GM19351 (cell line): Measurements from ENCODE around the gene NDNF.
A peak's percentile ranks its signal among the peaks of the same experiment; 100 is the strongest.

ENCODE experiments used
- ATAC-seq: cut with Tn5 transposase; IDR thresholded peaks from one replicate; pipeline ENCODE4 v1.9.1; 2021; ENCODE audit warnings: mild to moderate bottlenecking, moderate library complexity; ENCODE audit not compliant: unreplicated experiment

The NDNF gene, protein sequence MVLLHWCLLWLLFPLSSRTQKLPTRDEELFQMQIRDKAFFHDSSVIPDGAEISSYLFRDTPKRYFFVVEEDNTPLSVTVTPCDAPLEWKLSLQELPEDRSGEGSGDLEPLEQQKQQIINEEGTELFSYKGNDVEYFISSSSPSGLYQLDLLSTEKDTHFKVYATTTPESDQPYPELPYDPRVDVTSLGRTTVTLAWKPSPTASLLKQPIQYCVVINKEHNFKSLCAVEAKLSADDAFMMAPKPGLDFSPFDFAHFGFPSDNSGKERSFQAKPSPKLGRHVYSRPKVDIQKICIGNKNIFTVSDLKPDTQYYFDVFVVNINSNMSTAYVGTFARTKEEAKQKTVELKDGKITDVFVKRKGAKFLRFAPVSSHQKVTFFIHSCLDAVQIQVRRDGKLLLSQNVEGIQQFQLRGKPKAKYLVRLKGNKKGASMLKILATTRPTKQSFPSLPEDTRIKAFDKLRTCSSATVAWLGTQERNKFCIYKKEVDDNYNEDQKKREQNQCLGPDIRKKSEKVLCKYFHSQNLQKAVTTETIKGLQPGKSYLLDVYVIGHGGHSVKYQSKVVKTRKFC

GRCh38 chr4:121072224-121073003, at the start of gene NDNF:
NDNF (minus strand) TSS chr4:121072535; CDS start chr4:121045837, 26,698 bp downstream.
- ATAC-seq = peak; percentile 64

DNA sequence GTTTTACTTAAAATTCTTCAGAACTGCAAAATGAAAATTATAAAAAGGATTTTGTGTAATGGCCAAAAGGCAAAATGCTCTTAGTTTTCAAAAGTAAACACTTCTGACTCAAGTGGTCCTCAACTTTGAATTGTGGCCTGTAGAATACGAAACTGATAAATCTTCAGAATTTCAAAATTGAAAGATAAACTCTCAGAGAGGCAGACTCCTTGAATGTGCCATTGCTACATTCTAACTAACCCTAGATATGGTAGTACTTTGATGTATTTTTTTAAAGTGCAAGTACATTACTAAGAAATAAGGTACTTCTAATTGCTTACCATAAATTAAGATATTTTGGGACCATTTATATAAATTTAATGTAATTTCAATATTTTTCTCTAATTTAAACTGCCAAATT, 47.4 kb upstream of the NDNF start:
- ATAC-seq = no peak

GRCh38 chr4:121118344-121118743, 46.0 kb upstream of the NDNF start:
- no peak for ATAC-seq

- ATAC-seq = peak; percentile 40
These were observed 42.4 kb upstream of the NDNF start for GRCh38 chr4:121114756-121115155.

DNA sequence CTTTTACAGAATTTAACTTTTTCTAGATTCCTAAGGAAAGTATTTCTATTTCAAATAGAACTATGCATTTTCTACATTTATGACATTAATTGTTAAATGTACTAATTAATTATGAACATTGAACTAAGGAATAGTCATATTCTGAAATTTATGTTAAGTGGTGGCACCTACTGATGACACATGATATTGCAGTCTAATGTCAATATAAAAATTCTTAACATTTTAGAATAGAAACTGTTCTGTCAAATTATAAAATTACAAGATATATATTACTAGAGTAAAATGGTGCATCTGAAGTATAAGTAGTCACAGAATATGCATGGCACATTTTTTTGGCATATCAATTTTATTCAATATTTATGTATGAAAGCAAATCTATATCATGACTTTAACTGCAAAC, 40.2 kb upstream of the NDNF start:
- peak; percentile 39 for ATAC-seq

- ATAC-seq = no peak
These were observed 36.2 kb upstream of the NDNF start for GRCh38 chr4:121108557-121108956.

DNA sequence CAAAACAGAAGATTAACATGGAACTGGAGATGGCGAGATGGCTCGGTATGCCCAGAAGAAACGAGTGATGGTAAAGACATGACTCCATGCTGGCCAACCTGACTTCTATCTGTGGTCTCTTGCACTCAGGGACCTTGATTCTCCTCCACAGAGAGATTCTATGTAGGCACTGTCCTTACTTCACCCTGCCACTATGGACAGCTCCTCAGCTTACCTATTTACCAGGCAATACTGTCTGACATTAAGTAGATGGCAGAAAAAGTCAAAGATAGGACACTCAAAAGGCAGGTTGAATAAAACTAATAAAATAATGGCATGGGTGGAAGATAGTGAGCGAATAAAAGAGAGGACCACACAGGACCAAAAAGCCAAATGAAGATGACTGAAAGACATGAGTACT, 35.2 kb upstream of the NDNF start:
- ATAC-seq = no peak

DNA sequence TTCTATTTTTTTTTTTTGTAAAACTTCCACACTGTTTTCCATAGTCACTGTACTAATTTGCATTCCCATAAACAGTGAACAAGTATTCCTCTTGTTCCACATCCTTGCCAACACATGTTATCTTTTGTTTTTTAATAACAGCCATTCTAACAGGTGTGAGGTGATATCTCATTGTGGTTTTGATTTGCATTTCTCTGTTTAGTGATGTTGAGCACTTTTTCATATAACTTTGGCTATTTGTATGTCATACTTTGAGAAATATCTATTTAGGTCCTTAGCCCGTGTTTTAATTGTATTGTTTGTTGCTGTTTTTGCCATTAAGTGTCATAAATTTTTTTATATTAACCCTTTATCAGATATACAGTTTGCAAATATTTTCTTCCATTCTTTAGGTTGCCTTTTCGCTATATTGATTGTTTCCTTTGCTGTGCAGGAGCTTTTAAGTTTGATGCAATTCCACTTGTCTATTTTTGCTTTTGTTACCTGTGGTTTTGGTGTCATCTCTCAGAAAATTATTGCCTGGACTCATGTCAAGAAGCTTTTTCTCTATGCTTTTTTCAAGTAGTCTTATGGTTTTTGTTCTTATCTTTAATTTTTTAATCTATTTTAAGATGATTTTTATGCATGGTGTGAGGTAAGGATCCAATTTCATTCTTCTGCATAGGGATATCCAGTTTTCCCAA, 27.9 kb upstream of the NDNF start:
- peak; percentile 45 for ATAC-seq

DNA sequence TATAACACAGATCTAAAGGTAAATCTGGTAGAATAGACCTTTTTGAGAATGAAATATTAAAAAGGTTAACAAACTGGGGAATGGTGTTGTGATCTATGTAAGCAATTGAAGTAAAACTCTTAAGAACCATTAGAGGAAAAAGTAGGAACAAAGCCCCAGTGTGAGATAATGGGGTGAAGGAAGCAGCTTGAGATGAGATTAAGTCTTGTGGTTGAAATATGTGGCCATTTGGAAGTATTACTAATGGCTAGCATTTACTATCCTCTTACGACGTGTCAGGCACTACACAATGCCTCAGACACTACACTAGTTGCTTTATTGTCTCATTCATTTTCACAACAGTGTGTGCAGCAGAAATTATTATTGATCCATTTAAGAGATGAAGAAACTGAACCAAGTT, 25.9 kb upstream of the NDNF start:
- no peak for ATAC-seq

GRCh38 chr4:121096629-121097028, 24.3 kb upstream of the NDNF start:
- no peak for ATAC-seq

DNA sequence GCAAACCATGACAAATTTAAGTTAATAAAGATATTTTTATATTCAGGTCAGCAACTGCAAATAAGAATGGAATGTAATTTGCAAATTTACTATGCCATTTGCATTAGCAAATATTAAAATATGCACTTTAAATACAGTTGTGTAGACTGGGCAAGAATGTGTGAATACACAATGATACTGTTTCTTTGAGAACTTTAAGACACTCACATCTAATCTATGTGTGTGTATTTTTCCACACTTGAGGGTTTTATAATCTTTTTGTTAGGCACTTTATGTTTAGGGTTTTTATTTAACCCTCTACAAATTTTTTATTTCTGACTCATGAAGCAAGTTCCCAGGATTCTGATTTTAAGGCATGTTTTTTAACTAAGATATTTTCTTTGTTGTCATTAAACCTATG, 23.9 kb upstream of the NDNF start:
- no peak for ATAC-seq

DNA sequence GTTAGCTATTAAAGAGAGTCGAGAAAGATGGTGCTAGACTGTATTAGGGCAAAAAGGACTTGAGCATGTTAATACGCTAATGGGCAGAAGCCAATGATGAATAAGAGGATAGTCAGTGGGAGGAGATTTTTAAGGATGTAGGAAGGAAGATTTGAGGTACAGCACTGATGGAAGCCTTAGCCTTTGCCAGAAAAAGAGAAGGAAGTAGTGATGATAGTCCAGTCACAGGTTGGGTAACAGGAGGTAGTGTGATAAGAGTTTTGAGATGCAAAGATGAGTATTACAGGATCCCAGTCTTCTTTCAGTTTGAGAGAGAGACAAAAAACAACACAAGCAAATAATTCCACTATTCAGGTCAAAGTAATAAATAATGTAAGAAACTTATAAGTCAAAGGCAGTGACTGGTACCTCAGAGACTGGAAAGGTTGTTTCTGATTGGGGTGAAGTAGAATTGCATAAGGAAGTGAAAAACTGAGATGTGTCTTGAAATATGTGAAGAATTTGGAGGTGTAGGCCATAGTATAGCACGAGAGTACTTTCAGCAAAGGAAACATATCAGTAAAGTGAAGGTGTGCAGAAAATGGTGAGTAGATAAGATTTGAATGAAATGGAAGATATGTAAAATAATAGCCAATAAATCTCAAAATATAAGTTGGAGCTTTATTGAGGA, 22.1 kb upstream of the NDNF start:
- peak; percentile 53 for ATAC-seq

GRCh38 chr4:121093261-121093660, 20.9 kb upstream of the NDNF start:
- ATAC-seq = no peak

DNA sequence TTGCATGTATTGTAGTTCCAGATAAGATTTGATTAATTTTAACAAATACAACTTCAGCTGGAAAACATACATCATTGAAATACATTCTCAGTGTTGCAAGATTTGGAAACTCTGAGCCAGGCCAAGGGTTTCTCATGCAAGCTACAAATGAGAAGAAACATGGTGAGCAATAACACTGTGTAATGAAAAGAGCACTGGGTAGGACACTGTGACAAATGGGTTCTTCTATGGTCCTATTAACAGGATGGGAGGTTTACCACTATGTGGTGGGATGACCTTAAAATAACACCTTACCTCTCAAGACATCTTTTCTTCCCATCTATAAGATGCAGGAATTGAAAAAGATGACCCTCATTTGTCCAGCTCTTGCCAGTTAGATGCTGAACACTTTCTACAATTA, 19.6 kb upstream of the NDNF start:
- no peak for ATAC-seq

- ATAC-seq = no peak
These were observed 16.5 kb upstream of the NDNF start for GRCh38 chr4:121088867-121089266.

DNA sequence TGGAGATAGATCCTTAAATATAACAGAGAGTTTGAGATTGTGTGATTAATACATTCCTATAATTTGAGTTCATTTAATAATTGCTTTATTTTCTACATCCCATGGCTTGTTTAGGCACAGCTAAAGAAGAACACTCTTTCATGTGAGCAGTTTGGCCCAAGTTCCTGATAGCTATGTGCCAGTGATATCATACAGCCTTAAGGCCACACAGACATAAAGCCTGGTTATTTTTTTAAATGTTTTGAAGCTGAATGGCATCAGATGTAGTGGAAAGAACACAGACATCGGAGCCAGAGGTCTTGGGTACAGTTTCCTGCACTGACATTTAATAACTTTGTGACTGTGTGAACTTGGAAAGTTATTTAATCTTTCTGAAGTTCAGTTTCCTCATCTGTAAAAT, 7.0 kb upstream of the NDNF start:
- no peak for ATAC-seq

GRCh38 chr4:121077496-121077895, 5.2 kb upstream of the NDNF start:
- no peak for ATAC-seq

DNA sequence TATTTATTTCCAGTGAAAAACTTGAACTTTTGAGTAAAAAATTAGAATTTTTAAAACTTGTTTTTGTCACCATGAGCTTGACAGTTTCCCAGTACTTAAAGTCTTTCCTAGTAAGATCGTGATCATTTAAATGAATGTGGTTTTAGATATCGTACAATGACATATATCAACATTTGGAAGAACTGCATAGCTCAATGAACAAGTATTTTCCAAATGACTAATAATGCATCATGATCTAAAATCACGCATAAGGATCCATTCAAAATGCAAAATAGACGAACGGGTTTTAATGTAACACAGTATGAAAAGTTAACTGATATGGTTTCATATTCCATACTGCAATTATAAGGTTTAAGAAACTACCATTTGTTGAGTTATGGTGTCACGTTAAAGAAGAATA, 4.1 kb upstream of the NDNF start:
- no peak for ATAC-seq

- no peak for ATAC-seq
These were observed 1.5 kb upstream of the NDNF start for GRCh38 chr4:121073672-121074381.

DNA sequence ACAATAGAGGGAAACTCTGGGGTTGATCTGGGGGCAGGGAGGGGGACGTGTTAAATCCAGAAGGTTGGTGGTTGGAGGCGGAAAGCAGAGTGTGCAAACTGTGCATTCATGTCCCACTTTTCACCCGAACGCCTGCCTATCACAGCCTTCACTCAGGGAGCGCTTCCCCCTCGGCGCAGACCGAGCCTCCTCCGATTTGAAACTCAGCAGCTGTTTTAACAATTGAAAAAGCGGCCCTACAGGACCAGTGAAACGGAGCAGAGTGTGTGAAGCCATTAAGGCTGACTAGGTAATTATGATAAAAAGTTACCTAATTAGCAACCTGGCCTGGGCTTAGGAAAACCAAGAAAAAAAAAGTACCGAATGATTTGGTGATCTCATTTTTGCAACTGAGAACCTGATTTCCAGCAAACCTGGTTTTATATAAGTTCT, 685 bp upstream of the NDNF start:
- peak; percentile 17 for ATAC-seq
